GM18951 (cell line): ENCODE measurements around the gene TNFRSF1A.

Source experiments
- POLR2A ChIP-seq: IDR thresholded peaks from 4 replicates; pipeline ENCODE4 v1.6.1; 2011; ENCODE audit warnings: mild to moderate bottlenecking; ENCODE audit not compliant: insufficient read length, insufficient read depth; ENCODE audit errors: extremely low read depth
- in situ Hi-C: fragments of 300-500 bp; cut with MboI; formaldehyde crosslinking; loops from one replicate; pipeline ENCODE4 v1.12.0; 2022; ENCODE audit warnings: low sequenced_read_pairs, mixed read lengths, inconsistent platforms; ENCODE audit not compliant: unreplicated experiment

The TNFRSF1A gene

GRCh38 chr12:6333566-6333965 lies 8.3 kb downstream of the TNFRSF1A start:
- in situ Hi-C loops = no loop called here
- TF ChIP-seq POLR2A = no peak

- no peak for TF ChIP-seq POLR2A
- in situ Hi-C loops = no loop called here
Measured at GRCh38 chr12:6333029-6333428, 8.8 kb downstream of the TNFRSF1A start.

DNA sequence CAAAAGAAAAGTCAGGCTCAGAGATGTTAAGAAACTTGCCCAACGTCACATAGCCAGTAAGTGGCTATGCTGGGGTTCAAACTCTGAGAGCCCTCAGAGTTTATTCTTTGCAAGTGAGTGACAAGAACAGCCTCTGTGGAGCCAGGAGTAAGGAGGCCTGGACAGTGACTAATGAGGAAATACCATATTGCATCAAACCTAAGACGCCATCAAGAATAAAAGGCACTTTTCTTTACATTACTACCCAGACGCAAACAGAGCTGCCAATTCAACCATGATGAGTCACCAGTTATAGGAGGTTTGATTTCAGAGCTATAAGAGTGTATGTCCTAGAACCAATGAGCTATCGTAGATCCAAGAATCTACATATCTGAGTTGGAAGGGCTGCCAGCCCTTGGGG lies 9.4 kb downstream of the TNFRSF1A start:
- TF ChIP-seq POLR2A = no peak
- in situ Hi-C loops = no loop called here

GRCh38 chr12:6330999-6331714 lies 10.7 kb downstream of the TNFRSF1A start:
- TF ChIP-seq POLR2A = no peak
- in situ Hi-C loops = no loop called here

- in situ Hi-C loops = no loop called here
- no peak for TF ChIP-seq POLR2A
Measured at GRCh38 chr12:6330192-6330591, 11.7 kb downstream of the TNFRSF1A start.

DNA sequence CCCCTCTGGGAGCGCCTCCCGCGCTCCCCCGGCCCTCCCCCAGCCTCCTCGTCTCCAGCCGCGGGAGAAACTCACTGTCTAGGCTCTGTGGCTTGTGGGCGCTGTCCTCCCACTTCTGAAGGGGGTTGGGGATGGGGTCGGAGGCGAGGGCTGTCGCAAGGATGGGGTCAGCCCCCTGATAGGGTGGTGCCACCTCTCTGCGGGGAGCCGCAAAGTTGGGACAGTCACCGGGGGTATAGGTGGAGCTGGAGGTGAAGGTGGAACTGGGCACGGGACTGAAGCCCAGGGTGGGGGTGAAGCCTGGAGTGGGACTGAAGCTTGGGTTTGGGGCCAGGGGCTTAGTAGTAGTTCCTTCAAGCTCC lies 12.2 kb downstream of the TNFRSF1A start:
- in situ Hi-C loops = no loop called here
- TF ChIP-seq POLR2A = no peak

- in situ Hi-C loops = no loop called here
- TF ChIP-seq POLR2A = no peak
Measured at GRCh38 chr12:6328945-6329702, 12.8 kb downstream of the TNFRSF1A start.

DNA sequence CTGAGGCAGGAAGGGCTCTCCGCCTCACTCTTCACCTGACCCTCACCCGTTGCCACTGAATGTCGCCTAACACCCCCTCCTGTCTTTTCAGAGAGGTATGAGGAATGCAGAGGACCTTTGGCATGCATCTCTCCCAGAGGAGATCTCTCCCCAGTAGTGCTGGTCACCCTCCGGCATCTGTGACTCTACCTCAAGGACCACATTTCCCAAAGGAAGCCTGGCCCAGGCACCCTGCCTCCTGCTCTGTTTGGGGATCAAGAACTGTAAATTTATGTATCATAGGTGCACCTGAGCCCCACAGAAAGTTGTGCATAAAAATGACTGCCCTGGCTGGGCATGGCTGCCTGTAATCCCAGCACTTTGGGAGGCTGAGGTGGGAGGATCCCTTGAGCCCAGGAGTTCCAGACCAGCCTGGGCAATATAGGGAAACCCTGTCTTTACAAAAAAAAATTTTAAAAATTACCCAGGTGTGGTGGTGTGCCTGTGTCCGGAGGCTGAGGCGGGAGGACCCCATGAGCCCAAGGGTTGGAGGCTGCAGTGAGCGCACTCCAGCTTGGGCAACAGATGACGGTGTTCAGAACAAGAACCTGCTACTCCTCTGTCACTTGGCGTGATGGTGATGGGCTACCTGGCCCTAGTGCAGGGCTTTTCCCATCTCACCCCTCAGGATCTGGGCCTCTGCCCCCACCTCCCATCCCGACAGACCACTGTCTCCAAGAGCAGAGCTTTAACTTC lies 13.7 kb downstream of the TNFRSF1A start:
- no peak for TF ChIP-seq POLR2A
- in situ Hi-C loops = no loop called here

DNA sequence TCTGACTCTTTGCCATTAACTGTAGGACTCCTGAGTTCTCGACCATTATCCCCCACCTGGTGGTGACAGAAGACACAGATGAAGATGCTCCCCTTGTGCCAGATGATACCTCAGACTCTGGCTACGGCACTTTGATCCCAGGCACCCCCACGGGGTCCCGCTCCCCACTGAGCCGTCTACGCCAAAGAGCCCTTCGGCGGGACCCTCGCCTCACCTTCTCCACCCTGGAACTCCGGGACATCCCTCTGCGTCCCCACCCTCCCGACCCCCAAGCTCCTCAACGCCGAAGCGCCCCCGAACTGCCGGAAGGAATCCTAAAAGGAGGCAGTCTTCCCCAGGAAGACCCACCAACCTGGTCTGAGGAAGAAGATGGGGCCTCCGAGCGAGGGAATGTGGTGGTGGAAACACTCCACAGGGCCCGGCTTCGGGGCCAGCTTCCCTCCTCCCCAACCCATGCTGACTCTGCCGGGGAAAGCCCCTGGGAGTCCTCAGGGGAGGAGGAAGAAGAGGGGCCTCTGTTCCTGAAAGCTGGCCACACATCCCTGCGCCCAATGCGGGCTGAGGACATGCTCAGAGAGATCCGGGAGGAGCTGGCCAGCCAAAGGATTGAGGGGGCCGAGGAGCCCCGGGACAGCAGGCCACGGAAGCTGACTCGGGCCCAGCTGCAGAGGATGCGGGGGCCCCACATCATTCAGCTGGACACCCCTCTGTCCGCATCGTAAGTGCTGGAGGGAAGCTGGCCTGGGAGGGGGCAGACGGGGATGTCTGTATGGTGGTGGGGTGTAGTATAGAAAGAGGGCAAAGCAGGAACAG lies 14.4 kb downstream of the TNFRSF1A start:
- in situ Hi-C loops = no loop called here
- TF ChIP-seq POLR2A = no peak

DNA sequence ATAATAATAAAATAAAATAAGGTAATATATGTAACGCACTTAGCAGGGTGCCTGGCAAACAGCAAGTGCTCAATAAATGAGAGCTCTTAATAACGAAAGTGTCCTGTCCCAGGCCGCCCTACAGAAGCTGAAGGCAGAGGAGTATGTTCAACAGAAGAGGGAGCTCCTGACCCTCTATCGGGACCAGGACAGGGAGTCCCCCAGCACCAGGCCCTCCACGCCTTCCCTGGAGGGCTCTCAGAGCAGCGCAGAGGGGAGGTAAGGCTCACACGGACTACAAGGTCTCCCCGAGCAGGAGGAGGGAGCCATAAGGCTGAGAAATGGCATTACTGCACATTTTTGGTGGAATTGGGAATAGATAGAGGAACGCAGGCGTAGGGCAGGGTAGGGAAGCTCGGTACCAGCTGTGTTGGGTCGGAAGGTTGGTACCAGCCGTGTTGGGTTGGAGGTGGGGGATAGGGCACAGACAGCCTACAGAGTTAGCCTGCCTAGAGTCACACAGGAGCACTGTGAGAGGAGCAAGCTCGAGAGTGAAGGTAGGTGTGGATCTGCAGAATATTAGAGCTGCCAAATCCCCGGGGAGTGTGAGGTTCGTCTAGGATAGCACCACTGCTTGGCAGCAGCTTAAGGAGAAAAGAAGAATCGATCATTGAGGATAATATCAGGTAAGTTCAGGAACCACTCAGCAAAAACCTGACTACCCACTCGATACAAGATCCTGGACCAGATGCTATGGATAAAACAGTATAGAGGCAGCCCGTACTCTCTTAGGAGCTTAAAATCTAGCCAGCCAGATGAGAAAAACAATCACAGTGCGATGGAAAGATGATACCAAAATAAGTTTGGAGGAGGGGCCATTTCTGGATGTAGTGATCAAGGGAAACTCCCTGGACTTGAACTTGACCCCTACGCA lies 15.3 kb downstream of the TNFRSF1A start:
- in situ Hi-C loops = no loop called here
- no peak for TF ChIP-seq POLR2A

DNA sequence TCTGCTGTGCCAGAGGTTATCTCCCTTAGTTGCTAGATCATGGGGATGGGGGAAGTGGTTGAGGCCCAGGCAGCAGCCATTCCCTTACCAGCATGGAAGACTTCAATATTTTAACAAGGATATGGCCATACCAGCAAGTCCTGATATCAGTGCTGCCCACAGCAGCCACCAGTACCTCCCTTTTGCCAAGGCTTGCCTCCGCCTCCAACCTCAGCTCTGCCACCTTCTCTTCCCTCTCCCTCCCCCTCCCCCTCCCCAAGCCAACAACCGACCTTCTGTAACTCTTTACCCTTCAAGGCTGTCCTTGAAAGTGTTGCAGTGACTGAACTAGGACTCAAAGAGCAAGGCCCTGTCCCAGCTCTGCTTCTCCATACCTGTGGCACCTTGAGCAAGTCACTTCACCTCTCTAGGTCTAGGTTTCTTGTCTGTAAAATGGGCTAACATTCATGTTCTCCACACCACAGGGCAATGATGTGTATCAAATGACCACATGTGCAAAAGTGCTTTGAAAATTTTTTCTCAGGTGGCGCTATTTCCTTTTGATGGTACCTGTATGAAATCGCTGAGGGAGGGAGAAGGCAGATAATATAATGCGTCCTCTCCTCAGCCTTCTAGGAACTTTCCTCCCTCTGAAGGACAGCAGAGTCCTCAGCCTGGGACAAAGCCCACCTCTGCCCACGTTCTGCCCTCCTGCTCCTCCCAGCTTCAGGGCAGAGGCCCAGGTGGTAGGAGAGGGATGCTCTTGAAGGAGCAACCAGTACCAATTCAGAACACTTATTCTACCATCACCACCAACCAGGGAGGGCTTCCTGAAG lies 16.7 kb downstream of the TNFRSF1A start:
- in situ Hi-C loops = no loop called here
- TF ChIP-seq POLR2A = no peak
